GM12801 (cell line): Measurements from ENCODE around the gene CACNA1D.

ENCODE experiments used
- TF ChIP-seq, protein P1 (sequence below): IDR thresholded peaks from one replicate; pipeline ENCODE4 v1.5.1; 2011; ENCODE audit warnings: control low read depth; ENCODE audit not compliant: insufficient read length; ENCODE audit errors: extremely low read depth

Gene CACNA1D

DNA sequence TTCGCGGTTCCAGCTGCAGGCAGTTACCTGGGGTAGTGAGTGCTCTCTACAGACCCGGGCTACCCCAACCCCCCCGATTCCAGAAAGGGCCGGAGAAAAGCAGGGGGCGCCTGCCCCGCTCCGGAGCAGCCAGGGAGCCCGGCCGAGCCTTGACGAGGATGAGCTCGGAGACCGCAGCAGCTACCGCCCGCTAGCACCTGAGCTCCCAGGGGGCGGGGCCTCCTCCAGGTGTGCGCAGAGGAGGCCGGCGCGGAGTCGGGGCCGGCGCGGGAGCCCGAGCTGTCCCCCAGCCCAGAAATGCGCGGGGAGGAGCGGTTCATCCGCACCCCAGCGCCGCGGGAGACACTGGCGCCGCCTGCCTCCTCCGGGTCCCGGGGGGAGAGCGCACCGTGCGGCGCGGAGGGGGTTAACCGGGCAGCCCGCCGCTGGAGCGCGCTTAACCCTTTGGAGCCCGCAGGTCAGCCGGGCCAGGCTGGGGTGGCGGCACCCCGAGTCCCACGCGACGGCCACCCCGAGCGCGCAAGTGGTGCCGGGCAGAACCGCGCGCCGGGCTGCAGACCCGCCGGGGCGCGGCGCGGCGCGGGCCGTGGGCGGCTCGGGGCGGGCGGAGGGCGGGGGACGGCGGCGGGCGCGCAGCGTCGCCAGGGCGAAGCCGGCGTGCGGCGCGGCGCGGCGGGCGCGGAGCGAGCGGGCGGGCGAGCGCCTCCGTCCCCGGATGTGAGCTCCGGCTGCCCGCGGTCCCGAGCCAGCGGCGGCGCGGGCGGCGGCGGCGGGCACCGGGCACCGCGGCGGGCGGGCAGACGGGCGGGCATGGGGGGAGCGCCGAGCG lies at the start of gene CACNA1D:
TSS of gene CACNA1D (plus strand) at position 649 of the 829 bp plus-strand sequence. CDS start 556 bp downstream, outside the sequence.
- TF ChIP-seq, protein P1, sequence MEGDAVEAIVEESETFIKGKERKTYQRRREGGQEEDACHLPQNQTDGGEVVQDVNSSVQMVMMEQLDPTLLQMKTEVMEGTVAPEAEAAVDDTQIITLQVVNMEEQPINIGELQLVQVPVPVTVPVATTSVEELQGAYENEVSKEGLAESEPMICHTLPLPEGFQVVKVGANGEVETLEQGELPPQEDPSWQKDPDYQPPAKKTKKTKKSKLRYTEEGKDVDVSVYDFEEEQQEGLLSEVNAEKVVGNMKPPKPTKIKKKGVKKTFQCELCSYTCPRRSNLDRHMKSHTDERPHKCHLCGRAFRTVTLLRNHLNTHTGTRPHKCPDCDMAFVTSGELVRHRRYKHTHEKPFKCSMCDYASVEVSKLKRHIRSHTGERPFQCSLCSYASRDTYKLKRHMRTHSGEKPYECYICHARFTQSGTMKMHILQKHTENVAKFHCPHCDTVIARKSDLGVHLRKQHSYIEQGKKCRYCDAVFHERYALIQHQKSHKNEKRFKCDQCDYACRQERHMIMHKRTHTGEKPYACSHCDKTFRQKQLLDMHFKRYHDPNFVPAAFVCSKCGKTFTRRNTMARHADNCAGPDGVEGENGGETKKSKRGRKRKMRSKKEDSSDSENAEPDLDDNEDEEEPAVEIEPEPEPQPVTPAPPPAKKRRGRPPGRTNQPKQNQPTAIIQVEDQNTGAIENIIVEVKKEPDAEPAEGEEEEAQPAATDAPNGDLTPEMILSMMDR: no peak

DNA sequence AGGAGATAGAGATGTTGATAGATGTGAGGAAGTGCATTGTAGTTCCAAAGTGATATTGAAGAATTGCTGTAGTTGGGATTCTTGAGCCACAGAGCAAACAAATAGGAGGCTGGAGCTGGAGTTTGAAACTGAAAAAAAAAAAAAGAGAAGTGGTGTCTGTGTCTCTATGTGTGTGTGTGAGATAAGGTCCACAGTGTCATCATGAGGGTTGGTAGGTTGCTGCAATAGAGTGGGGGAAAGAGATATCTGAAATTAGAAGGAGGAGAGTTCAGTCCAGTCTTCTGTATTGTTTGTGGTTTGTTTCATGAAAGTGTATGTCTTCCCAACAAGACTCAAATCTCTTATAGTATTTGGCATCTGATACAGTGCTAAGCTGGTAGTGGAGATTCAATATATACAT lies 37.3 kb upstream of the CACNA1D start:
- TF ChIP-seq, protein P1: no peak

DNA sequence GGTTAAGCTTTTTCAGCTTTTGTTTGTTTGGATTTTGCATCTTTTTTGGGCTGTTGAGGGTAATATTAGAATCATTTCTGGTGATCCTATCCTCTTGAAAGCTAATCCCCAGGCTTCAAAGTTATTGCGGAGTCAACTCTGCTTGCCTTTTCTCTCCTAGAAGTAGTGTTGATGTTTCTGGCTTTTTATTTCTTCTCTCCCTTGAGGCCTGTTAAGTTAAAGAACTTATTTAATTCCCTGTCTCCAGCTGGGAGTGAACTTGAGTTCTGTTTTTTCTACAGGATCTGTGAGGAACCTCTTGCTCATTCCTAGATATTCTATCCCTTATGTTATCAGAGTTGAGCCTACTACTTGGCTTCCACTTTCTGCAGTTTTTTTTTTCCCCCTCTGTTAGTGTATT lies 34.1 kb upstream of the CACNA1D start:
- TF ChIP-seq, protein P1: no peak

DNA sequence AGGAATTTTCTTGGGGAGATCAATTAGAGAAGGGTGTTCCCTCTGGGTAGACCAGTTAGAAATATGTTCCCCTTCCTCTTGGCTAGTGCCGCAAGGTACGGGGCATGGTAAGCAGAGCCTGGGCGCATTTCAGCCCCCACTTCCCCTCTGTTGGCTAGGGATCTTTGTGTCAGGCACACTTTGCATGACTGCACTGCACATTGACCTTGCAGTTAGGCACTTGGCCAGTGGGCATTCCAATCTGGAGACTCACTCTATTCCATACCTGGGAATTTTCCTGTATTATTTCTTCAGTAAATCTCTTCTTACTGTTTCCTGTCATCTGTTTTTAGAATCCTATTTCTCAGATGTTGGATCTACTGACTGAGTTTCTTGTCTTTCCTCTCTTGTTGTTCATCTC lies 30.0 kb upstream of the CACNA1D start:
- TF ChIP-seq, protein P1: no peak

DNA sequence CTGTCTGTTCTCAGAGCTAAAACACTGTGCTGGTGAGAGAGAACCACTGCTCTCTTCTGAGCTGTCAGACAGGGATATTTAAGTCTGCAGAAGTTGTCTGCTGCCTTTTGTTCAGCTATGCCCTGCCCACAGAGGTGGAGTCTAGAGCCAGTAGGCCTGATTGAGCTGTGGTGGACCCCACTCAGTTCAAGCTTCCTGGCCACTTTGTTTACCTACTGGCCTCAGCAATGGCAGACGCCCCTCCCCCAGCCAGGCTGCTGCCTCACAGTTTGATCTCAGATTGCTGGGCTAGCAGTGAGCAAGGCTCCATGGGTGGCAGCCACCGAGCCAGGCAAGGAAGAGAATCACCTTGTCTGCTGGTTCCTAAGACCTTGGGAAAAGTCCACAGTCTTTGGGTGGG lies 21.0 kb upstream of the CACNA1D start:
- TF ChIP-seq, protein P1: no peak

DNA sequence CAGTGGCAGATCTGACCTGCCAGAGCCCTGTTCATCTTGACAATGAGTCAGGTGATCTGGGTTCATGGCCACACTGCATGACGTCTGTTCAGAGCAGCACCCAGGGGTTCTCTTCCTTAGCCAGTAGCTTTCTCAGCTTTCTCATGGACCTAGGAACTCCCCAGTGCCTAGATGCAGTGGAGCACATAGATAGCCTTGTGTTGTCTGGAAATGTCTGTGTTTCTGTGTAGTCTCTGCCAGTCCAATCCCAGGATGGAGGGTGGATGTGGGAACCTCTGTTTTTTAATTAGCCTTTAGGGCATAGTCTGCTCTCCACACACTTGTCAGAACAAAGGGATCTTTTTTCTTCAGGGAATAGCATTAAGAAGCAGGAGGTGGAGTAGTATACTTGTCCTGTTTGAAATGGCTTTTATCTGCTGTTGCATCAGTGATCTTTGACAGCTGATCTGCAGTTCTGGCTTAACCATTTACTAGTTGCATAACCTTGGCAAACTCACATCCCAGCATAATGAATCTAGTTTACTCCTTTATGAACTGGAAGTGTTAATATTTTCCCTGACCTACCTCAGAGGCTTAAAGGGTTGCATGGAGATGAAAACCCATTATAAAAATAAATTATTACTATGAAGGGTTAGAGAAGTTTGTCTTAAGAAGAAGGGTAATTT lies 16.1 kb upstream of the CACNA1D start:
- TF ChIP-seq, protein P1: no peak

DNA sequence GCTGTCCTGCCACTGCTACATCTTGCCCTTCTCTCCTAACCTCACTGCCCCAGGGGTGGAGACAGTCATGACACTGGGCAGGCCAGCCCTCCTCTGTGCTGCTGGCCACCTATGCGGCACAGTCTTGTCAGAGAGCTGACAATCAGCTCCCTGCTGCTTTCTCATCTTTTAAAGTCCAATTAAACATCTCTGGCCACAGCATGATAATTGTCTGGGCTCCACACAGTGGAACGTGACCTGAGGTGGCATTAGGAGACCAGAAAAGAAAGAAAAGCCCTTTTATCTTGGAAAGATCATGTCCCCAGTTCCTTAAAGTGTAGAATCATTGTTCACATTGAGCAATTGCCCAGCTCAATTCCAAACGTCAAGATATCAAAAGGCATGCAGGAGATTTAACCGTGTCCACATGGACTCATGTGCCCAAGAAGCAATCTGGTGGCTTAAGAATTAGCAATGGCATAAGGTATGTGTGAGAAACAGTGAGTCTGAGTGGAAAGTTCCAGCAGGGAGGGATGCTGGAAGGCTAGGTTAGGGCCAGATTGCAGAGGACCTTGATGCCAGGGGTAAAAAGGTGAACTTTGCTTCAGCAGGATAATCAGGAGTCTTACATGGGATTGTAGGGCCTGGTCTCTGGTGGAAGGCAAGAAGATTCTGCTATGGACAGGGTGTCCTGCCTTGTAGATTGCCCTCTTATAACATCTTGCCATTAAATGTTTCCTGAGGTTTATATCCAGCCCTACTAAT lies 15.3 kb upstream of the CACNA1D start:
- TF ChIP-seq, protein P1: no peak
